ENCODE data around the gene RPL15.

Gene RPL15

DNA sequence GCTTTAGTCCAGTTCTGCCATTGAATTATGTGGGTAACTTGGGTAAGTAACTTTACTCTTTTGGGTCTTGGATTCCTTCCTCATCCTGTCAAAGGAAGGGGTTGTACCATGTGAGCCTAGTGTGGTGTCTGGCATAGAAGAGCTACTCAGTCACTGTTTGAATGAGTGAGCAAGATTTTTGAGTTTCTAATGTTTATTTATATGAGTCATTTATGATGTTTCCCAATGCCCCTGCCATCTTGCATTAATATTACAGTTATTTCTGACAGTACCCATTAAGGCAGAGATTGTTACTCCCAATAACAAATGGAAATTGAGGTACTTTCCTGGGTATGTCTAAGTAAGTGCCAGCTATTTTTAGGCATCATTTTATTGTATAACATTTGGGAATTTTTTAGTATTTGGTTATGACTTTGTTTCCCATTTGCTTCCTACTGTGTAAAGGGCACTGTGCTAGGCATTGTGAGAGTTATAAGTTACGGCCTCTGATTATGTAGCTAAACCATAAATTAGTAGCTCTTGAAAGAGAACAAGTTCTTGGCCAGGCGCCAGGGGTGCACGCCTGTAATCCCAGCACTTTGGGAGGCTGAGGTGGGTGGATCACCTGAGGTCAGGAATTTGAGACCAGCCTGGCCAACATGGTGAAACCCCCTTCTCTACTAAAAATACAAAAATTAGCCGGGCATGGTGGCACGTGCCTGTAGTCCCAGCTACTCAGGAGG lies 51.7 kb downstream of the RPL15 start:
- DNase-seq = no peak

DNA sequence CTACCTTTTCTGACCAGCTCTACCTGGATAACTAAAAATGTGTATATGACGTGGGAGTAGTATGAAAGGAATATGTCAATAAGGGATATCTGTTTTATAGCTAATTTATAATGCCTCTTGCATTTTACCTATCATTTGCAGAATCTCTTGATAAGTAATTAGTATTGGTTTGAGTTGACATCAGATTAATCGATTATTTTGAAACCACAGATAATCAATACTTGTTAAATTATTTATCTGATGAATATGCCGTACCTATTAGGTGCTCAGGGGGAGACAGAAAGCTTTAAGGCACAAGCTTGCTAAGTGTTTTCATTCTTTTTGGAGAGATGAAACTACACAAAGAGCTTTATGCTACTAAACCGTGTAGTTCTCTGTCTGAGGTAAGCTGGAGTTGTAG lies 52.5 kb downstream of the RPL15 start:
- DNase-seq = no peak

Measured in activated CD4-positive, CD25-positive, alpha-beta regulatory T cell (primary cell).